ENCODE results near the gene EXOSC2.

The EXOSC2 gene

DNA sequence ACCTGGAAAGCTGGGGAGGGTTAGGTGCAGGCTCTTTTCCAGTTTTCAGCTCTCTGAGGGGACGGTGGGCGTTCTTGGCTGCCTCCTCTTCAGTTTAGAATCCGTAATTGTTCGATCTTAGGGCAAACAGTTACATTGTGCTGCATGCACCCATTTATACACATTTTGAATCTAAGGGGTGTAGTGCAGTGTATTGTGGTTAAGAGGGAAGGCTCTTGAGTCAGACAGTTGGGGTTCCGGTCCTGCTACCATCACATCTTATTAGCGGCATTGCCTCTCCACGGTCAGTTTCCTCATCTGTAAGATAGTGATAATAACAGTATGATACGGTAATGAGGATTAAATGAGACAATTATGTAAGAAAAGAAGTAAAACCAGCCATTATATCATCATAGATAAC is 625 bp downstream of the EXOSC2 start:
- in situ Hi-C loops (cut with HindIII; ENCODE audit: low sequenced_read_pairs), result no loop called here
- H3K4me3 ChIP-seq (ENCODE audit: low read depth, low read length), result peak overlapping the region; percentile 80
- TF ChIP-seq, protein P1, sequence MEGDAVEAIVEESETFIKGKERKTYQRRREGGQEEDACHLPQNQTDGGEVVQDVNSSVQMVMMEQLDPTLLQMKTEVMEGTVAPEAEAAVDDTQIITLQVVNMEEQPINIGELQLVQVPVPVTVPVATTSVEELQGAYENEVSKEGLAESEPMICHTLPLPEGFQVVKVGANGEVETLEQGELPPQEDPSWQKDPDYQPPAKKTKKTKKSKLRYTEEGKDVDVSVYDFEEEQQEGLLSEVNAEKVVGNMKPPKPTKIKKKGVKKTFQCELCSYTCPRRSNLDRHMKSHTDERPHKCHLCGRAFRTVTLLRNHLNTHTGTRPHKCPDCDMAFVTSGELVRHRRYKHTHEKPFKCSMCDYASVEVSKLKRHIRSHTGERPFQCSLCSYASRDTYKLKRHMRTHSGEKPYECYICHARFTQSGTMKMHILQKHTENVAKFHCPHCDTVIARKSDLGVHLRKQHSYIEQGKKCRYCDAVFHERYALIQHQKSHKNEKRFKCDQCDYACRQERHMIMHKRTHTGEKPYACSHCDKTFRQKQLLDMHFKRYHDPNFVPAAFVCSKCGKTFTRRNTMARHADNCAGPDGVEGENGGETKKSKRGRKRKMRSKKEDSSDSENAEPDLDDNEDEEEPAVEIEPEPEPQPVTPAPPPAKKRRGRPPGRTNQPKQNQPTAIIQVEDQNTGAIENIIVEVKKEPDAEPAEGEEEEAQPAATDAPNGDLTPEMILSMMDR (IDR thresholded peaks at IDR 0.05; ENCODE audit: low read depth, low read length, missing control alignments), result no peak
- no peak for DNase-seq (ENCODE audit: low read depth)

GRCh38 chr9:130696139-130696650 is 2.6 kb downstream of the EXOSC2 start:
- TF ChIP-seq, protein P1 (IDR thresholded peaks at IDR 0.05; ENCODE audit: low read depth, low read length, missing control alignments), result no peak
- H3K4me3 ChIP-seq (ENCODE audit: low read depth, low read length), result no peak overlapping the region
- in situ Hi-C loops (cut with HindIII; ENCODE audit: low sequenced_read_pairs), result loop anchor here (5.0 kb wide), 1 partner anchor 74 kb away; no protein-coding TSS in a partner anchor
- no peak for DNase-seq (ENCODE audit: low read depth)

DNA sequence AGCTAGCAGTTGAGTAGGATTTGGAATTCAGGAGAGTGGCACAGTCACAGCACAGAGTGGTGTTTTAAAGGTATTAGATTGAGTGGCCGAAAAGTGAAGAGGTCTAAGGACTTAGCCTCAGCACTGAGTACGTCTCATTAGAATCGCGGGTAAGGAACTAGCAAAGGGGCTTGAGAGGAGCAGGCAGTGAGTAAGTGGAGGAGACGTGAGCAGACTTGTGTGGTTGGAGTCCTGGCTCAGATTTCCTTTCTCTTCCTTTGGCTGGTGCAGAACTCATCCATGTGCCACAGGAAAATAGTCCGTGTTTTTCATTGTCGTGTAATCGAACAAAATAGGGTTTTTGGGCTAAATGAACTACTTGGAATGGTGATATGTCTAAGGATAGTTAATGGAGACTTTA is 3.4 kb downstream of the EXOSC2 start:
- TF ChIP-seq, protein P1 (IDR thresholded peaks at IDR 0.05; ENCODE audit: low read depth, low read length, missing control alignments), result no peak
- no peak for DNase-seq (ENCODE audit: low read depth)
- in situ Hi-C loops (cut with HindIII; ENCODE audit: low sequenced_read_pairs), result loop anchor here (5.0 kb wide), 1 partner anchor 75 kb away; no protein-coding TSS in a partner anchor
- H3K4me3 ChIP-seq (ENCODE audit: low read depth, low read length), result no peak overlapping the region

GRCh38 chr9:130698514-130698913 is 4.9 kb downstream of the EXOSC2 start:
- TF ChIP-seq, protein P1 (IDR thresholded peaks at IDR 0.05; ENCODE audit: low read depth, low read length, missing control alignments), result no peak
- DNase-seq (ENCODE audit: low read depth), result peak; percentile 96
- in situ Hi-C loops (cut with HindIII; ENCODE audit: low sequenced_read_pairs), result loop anchor here (5.0 kb wide), 1 partner anchor 76 kb away; no protein-coding TSS in a partner anchor
- no peak overlapping the region for H3K4me3 ChIP-seq (ENCODE audit: low read depth, low read length)

DNA sequence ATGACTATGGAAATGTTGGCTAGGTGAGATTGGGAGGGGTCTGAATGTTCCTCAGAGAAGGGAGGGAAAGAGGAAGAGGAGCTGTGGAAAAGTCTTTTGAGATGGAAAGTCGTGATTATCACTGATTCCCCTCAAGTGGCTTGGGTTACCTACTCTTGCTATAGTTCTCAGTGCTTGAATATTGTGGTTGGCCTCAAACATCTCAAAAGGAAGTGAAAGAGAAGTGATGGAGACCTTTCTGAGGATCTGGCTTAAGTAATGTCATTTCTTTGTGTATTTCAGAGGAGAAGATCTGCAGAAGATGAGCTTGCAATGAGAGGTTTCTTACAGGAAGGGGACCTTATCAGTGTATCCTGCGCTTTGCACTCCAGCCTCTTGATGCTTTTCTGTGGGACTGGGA is 5.5 kb downstream of the EXOSC2 start:
- in situ Hi-C loops (cut with HindIII; ENCODE audit: low sequenced_read_pairs), result loop anchor here (5.0 kb wide), 1 partner anchor 77 kb away; no protein-coding TSS in a partner anchor
- TF ChIP-seq, protein P1 (IDR thresholded peaks at IDR 0.05; ENCODE audit: low read depth, low read length, missing control alignments), result no peak
- H3K4me3 ChIP-seq (ENCODE audit: low read depth, low read length), result no peak overlapping the region
- no peak for DNase-seq (ENCODE audit: low read depth)

- in situ Hi-C loops (cut with HindIII; ENCODE audit: low sequenced_read_pairs), result no loop called here
- no peak overlapping the region for H3K4me3 ChIP-seq (ENCODE audit: low read depth, low read length)
- peak; percentile 82 for DNase-seq (ENCODE audit: low read depth)
- TF ChIP-seq, protein P1 (IDR thresholded peaks at IDR 0.05; ENCODE audit: low read depth, low read length, missing control alignments), result peak; percentile 99
Observed at GRCh38 chr9:130701059-130702022, 7.8 kb downstream of the EXOSC2 start.
